DOHH2 (cell line): ENCODE results near the gene CHRNA9.

Experiments
- EZH2phosphoT487 ChIP-seq: fragments of 200-600 bp; sonication (generic); IDR thresholded peaks from 2 replicates; pipeline ENCODE4 v1.6.1; 2017; ENCODE audit warnings: borderline replicate concordance, mild to moderate bottlenecking, antibody characterized with exemption, low read length, moderate library complexity, mixed read lengths
- TF ChIP-seq, protein P1 (sequence below): fragments of 200-600 bp; sonication (generic); IDR thresholded peaks from one replicate; pipeline ENCODE4 v1.5.1; 2014; ENCODE audit warnings: antibody characterized with exemption, mild to moderate bottlenecking, low read depth, low read length; ENCODE audit not compliant: poor library complexity, severe bottlenecking

DNA sequence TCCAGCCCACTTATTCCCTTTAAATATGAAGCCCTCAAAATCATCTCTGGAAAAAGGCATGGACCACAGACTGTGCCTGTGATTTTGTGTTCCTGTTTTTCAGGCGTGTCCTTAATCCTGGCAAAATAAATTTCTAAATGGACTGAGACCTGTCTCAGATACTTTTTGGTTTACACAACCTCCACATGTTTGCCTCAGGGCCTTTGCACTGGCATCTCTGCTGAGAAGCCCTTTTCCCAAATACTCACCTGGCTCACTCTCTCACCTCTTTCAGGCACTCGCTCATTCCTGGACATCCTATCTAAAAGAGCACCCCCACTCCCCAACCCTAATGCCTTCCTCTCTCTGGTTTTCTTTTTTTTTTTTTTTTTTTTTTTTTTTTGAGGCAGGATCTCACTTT lies 40.5 kb downstream of the CHRNA9 start:
- TF ChIP-seq, protein P1, sequence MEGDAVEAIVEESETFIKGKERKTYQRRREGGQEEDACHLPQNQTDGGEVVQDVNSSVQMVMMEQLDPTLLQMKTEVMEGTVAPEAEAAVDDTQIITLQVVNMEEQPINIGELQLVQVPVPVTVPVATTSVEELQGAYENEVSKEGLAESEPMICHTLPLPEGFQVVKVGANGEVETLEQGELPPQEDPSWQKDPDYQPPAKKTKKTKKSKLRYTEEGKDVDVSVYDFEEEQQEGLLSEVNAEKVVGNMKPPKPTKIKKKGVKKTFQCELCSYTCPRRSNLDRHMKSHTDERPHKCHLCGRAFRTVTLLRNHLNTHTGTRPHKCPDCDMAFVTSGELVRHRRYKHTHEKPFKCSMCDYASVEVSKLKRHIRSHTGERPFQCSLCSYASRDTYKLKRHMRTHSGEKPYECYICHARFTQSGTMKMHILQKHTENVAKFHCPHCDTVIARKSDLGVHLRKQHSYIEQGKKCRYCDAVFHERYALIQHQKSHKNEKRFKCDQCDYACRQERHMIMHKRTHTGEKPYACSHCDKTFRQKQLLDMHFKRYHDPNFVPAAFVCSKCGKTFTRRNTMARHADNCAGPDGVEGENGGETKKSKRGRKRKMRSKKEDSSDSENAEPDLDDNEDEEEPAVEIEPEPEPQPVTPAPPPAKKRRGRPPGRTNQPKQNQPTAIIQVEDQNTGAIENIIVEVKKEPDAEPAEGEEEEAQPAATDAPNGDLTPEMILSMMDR = no peak
- no peak for TF ChIP-seq EZH2phosphoT487
